Activated CD4-positive, alpha-beta memory T cell treated with anti-CD3 and anti-CD28 coated beads for 36 hours (primary cell): Measurements from ENCODE around the gene LSS. TPM values are rescaled to one million over a fixed set of nuclear protein-coding genes. Genes with fewer than 3 reads are reported as not detected.
A peak's percentile ranks its signal among the peaks of the same experiment; 100 is the strongest.

Experiments
- CTCF ChIA-PET: fragments of 350-600 bp; sonication (Branson Sonifier 250); formaldehyde crosslinking; loops from one replicate; lab custom pipeline; 2021; ENCODE audit warnings: antibody characterized with exemption, inconsistent platforms; lab: Charles Lee
- POLR2A ChIA-PET: fragments of 350-600 bp; sonication (Branson Sonifier 250); formaldehyde crosslinking; loops from one replicate; lab custom pipeline; 2021; ENCODE audit warnings: antibody characterized with exemption; lab: Charles Lee
- DNase-seq: peaks from one replicate; pipeline ENCODE4 v3.0.0-alpha.2; 2020
- H3K27ac Mint-ChIP-seq: one replicate; pipeline ENCODE4 v1.8.0; 2021; ENCODE audit warnings: mixed read lengths
- H3K27me3 Mint-ChIP-seq: one replicate; pipeline ENCODE4 v1.8.0; 2021; ENCODE audit warnings: mixed read lengths
- H3K36me3 Mint-ChIP-seq: one replicate; pipeline ENCODE4 v1.8.0; 2021; ENCODE audit warnings: mixed read lengths
- H3K4me1 Mint-ChIP-seq: one replicate; pipeline ENCODE4 v1.8.0; 2021; ENCODE audit warnings: low read depth, mixed read lengths
- H3K4me3 Mint-ChIP-seq: one replicate; pipeline ENCODE4 v1.8.0; 2021; ENCODE audit warnings: mild to moderate bottlenecking, mixed read lengths
- H3K9me3 Mint-ChIP-seq: one replicate; pipeline ENCODE4 v1.8.0; 2021; ENCODE audit warnings: mixed read lengths
- intact Hi-C: fragments of 100-400 bp; cut with micrococcal nuclease; formaldehyde crosslinking; loops from one replicate; pipeline ENCODE4 v1.15.1; 2023
- total RNA-seq, 2 experiments: library from RNA; stranded (reverse); gene quantifications; one replicate each; pipeline ENCODE4 v1.2.3, GENCODE V29; 2021

LSS gene
- 10 to 100 TPM; 22.7 to 22.8 TPM for total RNA-seq

- H3K27me3 Mint-ChIP-seq: no peaks in the 10 kb centered on the region
These were observed at the start of gene LSS for GRCh38 chr21:46228345-46229051. LSS (minus strand) TSS chr21:46228774; CDS start chr21:46228745, 29 bp downstream.

DNA sequence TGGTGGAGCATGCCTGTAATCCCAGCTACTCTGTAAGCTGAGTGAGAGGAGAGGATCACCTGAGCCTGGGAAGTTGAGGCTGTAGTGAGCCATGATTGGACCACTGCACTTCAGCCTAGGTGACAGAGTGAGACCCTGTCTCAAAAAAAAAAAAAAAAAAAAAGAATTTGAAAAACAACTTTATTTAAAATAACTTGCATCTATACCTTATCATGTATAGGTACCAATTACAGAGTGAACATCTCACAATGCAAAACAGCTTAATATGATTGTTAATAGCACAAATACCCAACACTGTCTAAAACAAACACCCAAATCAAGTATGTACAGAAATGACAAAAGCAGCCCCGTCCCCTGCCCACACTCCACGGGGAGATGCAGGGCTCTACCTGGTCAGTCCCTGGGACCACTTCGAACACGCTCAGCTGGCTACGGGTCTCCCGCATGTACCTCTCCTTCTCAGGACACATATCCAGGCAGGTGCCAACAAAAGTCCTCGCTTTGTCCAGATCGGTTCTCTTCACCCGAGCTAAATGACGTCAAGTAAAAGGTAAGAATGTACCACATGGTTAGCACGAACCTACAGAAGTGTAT, 46.3 kb upstream of the LSS start:
- no peak for DNase-seq
- ChIA-PET CTCF (no interaction called here), POLR2A (interaction anchor here (0.9 to 1.0 kb wide), 2 partner anchors 11 to 30 kb away, joined by 3 to 4 read pairs; partner anchors contain the start of gene YBEY)
- Mint-ChIP-seq H3K27me3 (no peaks in the 10 kb centered on the region), H3K36me3 (peaks cover 37% of the 10 kb centered on the region), H3K4me3 (no peak overlapping the region), H3K27ac (no peak overlapping the region), H3K9me3 (no peaks in the 10 kb centered on the region), H3K4me1 (no peaks in the 10 kb centered on the region)
- intact Hi-C loops: no loop called here

More at GRCh38 chr21:46228345-46229051, at the start of gene LSS:
- ChIA-PET CTCF (interaction anchor here (2.5 kb wide), 1 partner anchor 85 kb away, joined by 13 read pairs; no protein-coding TSS in a partner anchor), POLR2A (no interaction called here)
- intact Hi-C loops: loop anchor here (1.0 to 5.0 kb wide), 4 partner anchors 58 to 586 kb away; partner anchors contain the start of genes PCBP3, PCNT and YBEY
- DNase-seq: peak; percentile 97
- Mint-ChIP-seq H3K9me3 (no peaks in the 10 kb centered on the region), H3K4me3 (peak within 1 kb of the TSS; percentile 85), H3K4me1 (peaks cover 35% of the 10 kb centered on the region), H3K36me3 (peaks cover 12% of the 10 kb centered on the region), H3K27ac (peak within 1 kb of the TSS; percentile 70)

GRCh38 chr21:46273341-46273740, 44.8 kb upstream of the LSS start:
- intact Hi-C loops: no loop called here
- Mint-ChIP-seq H3K36me3 (peaks cover 29% of the 10 kb centered on the region), H3K27me3 (no peaks in the 10 kb centered on the region), H3K4me1 (no peaks in the 10 kb centered on the region), H3K9me3 (no peaks in the 10 kb centered on the region), H3K4me3 (no peak overlapping the region), H3K27ac (no peak overlapping the region)
- ChIA-PET CTCF (no interaction called here), POLR2A (no interaction called here)
- DNase-seq: no peak

- H3K27me3 Mint-ChIP-seq: no peaks in the 10 kb centered on the region
- H3K27ac Mint-ChIP-seq: no peak overlapping the region
- DNase-seq: no peak
- ChIA-PET POLR2A (no interaction called here), CTCF (no interaction called here)
- no peaks in the 10 kb centered on the region for H3K4me1 Mint-ChIP-seq
- peaks cover 39% of the 10 kb centered on the region for H3K36me3 Mint-ChIP-seq
- H3K4me3 Mint-ChIP-seq: no peak overlapping the region
- intact Hi-C loops: no loop called here
- H3K9me3 Mint-ChIP-seq: no peaks in the 10 kb centered on the region
These were observed 40.9 kb upstream of the LSS start for GRCh38 chr21:46269466-46269865.

DNA sequence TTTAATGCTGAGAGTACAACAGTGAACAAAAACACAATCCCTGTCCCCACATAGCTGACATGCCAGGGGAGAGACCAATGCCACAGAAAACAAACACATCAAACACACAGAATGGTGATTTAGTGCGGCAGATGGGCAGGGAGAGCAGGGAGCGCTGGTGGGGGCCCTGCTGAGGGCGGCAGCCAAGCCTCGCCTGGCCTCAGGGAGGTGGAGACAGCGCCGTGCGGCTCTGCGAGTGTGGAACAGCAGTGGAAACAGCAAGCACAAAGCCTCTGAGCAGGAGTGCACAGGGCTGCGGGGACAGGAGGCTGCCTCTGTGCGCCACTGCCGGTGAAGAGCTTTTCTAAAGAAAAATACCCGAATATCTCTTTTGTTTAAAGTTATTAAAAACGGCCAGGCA, 39.8 kb upstream of the LSS start:
- intact Hi-C loops: no loop called here
- DNase-seq: no peak
- H3K4me3 Mint-ChIP-seq: no peak overlapping the region
- CTCF ChIA-PET: interaction anchor here (0.6 to 0.8 kb wide), 4 partner anchors 9 to 125 kb away, joined by 3 read pairs; no protein-coding TSS in a partner anchor
- H3K9me3 Mint-ChIP-seq: no peaks in the 10 kb centered on the region
- no peaks in the 10 kb centered on the region for H3K27me3 Mint-ChIP-seq
- H3K4me1 Mint-ChIP-seq: no peaks in the 10 kb centered on the region
- POLR2A ChIA-PET: no interaction called here
- H3K36me3 Mint-ChIP-seq: peaks cover 37% of the 10 kb centered on the region
- H3K27ac Mint-ChIP-seq: no peak overlapping the region

DNA sequence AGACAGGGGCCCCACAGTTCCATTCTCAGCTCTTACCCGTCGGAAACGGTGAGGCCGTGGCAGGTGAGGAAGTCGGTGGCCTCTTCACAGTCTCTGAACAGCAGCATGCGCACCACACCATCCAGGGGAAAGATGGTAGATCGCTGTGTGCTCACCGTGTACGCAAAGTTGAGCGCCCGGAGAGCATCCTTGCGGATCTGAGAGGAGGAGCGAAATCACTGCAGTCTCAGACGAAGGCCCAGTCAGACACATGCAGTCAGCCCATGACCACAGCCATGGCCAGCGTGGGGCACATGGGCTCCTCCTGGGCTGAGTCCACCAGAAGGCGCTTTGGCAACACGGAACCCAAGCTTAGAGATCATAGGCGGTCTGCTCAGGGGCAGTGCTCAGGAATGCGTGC, 38.4 kb upstream of the LSS start:
- Mint-ChIP-seq H3K27me3 (no peaks in the 10 kb centered on the region), H3K4me3 (no peak overlapping the region), H3K9me3 (no peaks in the 10 kb centered on the region), H3K27ac (no peak overlapping the region), H3K36me3 (peaks cover 32% of the 10 kb centered on the region), H3K4me1 (no peaks in the 10 kb centered on the region)
- no peak for DNase-seq
- intact Hi-C loops: no loop called here
- ChIA-PET POLR2A (interaction anchor here (0.5 kb wide), 1 partner anchor 24 kb away, joined by 3 read pairs; no protein-coding TSS in a partner anchor), CTCF (no interaction called here)

DNA sequence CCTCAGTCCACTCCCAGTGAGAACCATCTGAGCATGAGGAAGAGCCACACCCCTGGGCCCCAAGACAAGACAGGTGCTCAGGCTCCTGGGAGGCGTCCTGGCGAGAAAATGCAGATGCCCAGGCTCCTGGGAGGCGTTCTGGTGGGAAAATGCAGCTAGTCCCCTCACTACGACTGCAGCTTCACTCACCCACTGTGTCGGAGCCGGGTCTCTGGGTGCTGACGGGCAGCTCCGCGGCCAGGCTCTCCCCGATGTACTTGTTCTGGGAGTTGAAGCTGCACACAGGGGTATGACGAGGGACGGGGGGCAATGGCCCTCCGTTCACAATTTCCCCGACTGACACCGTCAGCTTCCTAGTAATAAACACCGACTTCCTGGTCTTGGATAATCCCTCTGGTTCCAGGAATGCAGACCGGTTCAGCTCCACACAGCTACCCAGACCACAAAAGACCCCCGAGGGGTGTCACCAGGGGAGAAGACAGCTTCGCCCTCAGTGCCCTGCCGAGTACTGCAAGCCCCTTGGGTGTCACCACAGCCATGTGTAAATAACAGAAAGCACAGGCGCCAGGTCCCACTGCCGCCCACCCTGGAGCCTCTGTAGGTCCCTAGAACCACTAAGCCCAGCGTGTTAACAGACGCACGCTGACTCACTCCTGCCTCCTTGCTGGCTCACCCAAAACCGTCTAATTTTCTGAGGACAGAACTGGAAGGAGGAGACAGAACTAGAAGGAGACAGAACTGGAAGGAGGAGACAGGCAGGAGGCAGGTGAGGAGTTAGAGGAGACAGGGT, 37.4 kb upstream of the LSS start:
- CTCF ChIA-PET: interaction anchor here (0.5 kb wide), 1 partner anchor 13 kb away, joined by 3 read pairs; no protein-coding TSS in a partner anchor
- Mint-ChIP-seq H3K4me1 (no peaks in the 10 kb centered on the region), H3K9me3 (no peaks in the 10 kb centered on the region), H3K27me3 (no peaks in the 10 kb centered on the region), H3K4me3 (no peak overlapping the region), H3K27ac (no peak overlapping the region), H3K36me3 (peaks cover 34% of the 10 kb centered on the region)
- intact Hi-C loops: no loop called here
- DNase-seq: no peak
- POLR2A ChIA-PET: no interaction called here

GRCh38 chr21:46264690-46265144, 36.1 kb upstream of the LSS start:
- ChIA-PET POLR2A (no interaction called here), CTCF (no interaction called here)
- H3K4me1 Mint-ChIP-seq: no peaks in the 10 kb centered on the region
- peaks cover 39% of the 10 kb centered on the region for H3K36me3 Mint-ChIP-seq
- intact Hi-C loops: no loop called here
- no peaks in the 10 kb centered on the region for H3K9me3 Mint-ChIP-seq
- no peak overlapping the region for H3K4me3 Mint-ChIP-seq
- DNase-seq: no peak
- no peak overlapping the region for H3K27ac Mint-ChIP-seq
- no peaks in the 10 kb centered on the region for H3K27me3 Mint-ChIP-seq

DNA sequence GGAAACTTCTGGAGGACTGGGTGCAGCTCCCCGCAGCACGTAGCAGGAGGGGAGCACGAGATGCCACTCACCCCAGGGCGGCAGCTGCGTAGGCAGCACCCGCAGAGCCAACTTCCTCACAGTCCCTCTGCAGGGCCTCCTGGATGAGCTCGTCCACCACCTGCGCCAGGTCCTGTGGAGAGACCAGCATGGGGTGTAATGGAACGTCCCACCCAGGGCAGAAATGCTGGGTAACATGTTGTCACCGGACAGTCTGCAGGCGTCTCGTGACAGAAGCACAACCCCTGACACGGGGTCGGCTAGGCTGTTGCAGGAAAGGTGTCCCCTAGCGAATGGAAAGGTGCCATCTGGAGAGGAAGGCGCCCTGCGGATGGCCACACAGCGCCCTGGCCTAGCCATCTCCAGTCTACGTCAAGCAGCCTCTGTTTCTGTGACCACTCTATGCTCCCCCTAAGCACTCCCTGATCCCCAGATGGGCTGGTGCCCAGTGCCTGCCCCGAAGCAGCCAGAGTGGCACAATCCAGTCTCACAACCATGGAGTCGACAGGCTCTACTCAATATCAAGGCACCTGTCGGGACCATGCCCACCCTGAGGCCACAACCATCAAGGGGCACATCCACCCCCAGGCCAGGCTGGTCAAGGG, 35.6 kb upstream of the LSS start:
- Mint-ChIP-seq H3K4me1 (no peaks in the 10 kb centered on the region), H3K36me3 (peaks cover 39% of the 10 kb centered on the region)

DNA sequence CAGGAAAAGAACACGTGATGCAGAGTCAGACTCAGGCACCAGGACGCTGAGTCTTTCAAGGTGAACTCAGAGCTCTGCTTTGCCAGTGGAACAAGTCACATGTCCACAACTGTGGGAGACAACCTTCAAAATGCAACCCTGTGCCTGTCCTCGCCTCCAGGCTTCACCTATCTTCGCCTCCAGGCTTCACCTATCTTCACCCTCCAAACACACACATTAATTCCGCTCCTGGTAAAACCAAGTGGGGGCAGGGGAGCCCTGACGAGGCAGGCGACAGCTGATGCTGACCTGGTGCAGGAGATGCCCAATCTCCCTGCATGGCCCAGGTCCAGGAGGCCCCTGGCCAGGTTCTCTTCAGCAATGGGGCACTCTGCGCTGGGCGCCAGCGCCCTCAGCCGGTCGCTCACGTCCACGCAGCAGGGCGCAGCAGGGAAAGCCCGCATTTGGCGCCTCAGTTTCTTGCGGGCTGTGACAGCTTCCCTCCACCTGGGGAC, 28.0 kb upstream of the LSS start:
- no peak overlapping the region for H3K4me3 Mint-ChIP-seq
- peaks cover 59% of the 10 kb centered on the region for H3K36me3 Mint-ChIP-seq
- intact Hi-C loops: no loop called here
- H3K27me3 Mint-ChIP-seq: no peaks in the 10 kb centered on the region
- CTCF ChIA-PET: no interaction called here
- no peak for DNase-seq
- H3K27ac Mint-ChIP-seq: no peak overlapping the region
- POLR2A ChIA-PET: no interaction called here
- H3K4me1 Mint-ChIP-seq: peaks cover 20% of the 10 kb centered on the region
- H3K9me3 Mint-ChIP-seq: no peaks in the 10 kb centered on the region

More for the DNA sequence above, 35.6 kb upstream of the LSS start:
- H3K27me3 Mint-ChIP-seq: no peaks in the 10 kb centered on the region
- intact Hi-C loops: no loop called here
- ChIA-PET CTCF (no interaction called here), POLR2A (no interaction called here)
- H3K27ac Mint-ChIP-seq: no peak overlapping the region
- no peaks in the 10 kb centered on the region for H3K9me3 Mint-ChIP-seq
- H3K4me3 Mint-ChIP-seq: no peak overlapping the region
- no peak for DNase-seq

DNA sequence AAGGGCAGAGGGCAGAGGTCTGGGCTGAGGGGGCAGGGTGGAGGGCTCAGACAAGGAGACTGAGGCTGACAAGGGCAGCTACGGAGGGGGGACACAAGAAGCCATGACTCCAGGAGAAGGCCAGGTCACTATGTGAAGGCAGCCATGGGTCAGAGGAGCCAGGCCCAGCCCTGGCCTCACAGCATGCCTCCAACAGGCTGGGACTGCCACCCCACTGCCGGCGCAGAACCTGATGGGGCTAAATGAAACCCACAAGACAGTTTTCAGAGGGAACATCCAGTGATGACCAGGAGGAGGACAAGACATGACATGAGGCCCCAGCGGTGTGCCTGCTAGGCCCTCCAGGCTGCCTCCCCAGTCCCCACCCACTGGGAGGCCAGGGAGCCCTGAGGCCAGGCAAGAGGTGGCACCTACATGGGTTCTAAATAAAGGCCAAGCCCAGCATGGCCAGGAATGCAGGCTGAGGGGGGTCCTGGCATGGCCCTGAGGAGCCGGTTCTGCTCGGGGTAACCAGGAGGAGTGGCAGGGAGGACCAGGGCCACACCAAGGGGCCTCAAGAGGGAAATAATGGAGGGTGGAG, 27.3 kb upstream of the LSS start:
- Mint-ChIP-seq H3K27ac (no peak overlapping the region), H3K4me3 (no peak overlapping the region), H3K36me3 (peaks cover 56% of the 10 kb centered on the region), H3K4me1 (peaks cover 24% of the 10 kb centered on the region), H3K9me3 (no peaks in the 10 kb centered on the region), H3K27me3 (no peaks in the 10 kb centered on the region)
- CTCF ChIA-PET: no interaction called here
- intact Hi-C loops: no loop called here
- no peak for DNase-seq
- POLR2A ChIA-PET: no interaction called here
